Activated CD4-positive, alpha-beta T cell treated with anti-CD3 and anti-CD28 coated beads for 24 hours (primary cell): ENCODE data around the gene DNAL1.
"Not testable (repeated sequence)": the region's sequence is repeated elsewhere in the genome, so short reads cannot be mapped to it uniquely, and the experiment has no call there.

Experiments
- DNase-seq, 2 donors: peaks; one replicate each; pipeline ENCODE4 v3.0.0-alpha.2; 2020; ENCODE audit warnings: low read depth in 2 of 2

The DNAL1 gene

GRCh38 chr14:73708076-73708475 is 63.3 kb downstream of the DNAL1 start:
- not testable (repeated sequence) for DNase-seq

GRCh38 chr14:73709904-73710469 is 65.2 kb downstream of the DNAL1 start:
- no peak for DNase-seq

- DNase-seq = no peak
These were observed 66.0 kb downstream of the DNAL1 start for GRCh38 chr14:73710737-73711136.

GRCh38 chr14:73712071-73712506 is 67.3 kb downstream of the DNAL1 start:
- no peak for DNase-seq

GRCh38 chr14:73712540-73713180 is 67.9 kb downstream of the DNAL1 start:
- DNase-seq = peak; percentile 22 to 34

GRCh38 chr14:73713206-73713802 is 68.5 kb downstream of the DNAL1 start:
- DNase-seq = no peak

GRCh38 chr14:73713803-73714655 is 69.2 kb downstream of the DNAL1 start, which contains the start of gene PNMA1:
Gene PNMA1, minus strand, starts transcription at chr14:73714384. Its CDS starts 745 bp downstream, at chr14:73713639.
- peak; percentile 75 to 83 for DNase-seq

- DNase-seq = no peak
These were observed 69.9 kb downstream of the DNAL1 start for GRCh38 chr14:73714656-73715081.

GRCh38 chr14:73715707-73716106 is 70.9 kb downstream of the DNAL1 start:
- DNase-seq = no peak

GRCh38 chr14:73717266-73717665 is 72.5 kb downstream of the DNAL1 start:
- DNase-seq = no peak

- DNase-seq = no peak
These were observed 73.1 kb downstream of the DNAL1 start for GRCh38 chr14:73717711-73718417.

- no peak for DNase-seq
These were observed 73.8 kb downstream of the DNAL1 start for GRCh38 chr14:73718418-73719251.

GRCh38 chr14:73719361-73719760 is 74.6 kb downstream of the DNAL1 start:
- DNase-seq = no peak

- DNase-seq = no peak
These were observed 75.0 kb downstream of the DNAL1 start for GRCh38 chr14:73719791-73720190.

- DNase-seq = no peak
These were observed 75.8 kb downstream of the DNAL1 start for GRCh38 chr14:73720636-73721035.

- DNase-seq = no peak
These were observed 76.5 kb downstream of the DNAL1 start for GRCh38 chr14:73721101-73721821.

- DNase-seq = no peak
These were observed 77.8 kb downstream of the DNAL1 start for GRCh38 chr14:73722581-73722980.

- DNase-seq = no peak
These were observed 78.6 kb downstream of the DNAL1 start for GRCh38 chr14:73723406-73723796.

GRCh38 chr14:73723797-73724661 is 79.2 kb downstream of the DNAL1 start:
- DNase-seq = no peak
